Stimulated activated CD8-positive, alpha-beta memory T cell treated with anti-CD3 and anti-CD28 coated beads, Interleukin-12 subunit alpha, Interleukin-12 subunit beta, amount 100 ng/mL, for 1 hour (primary cell): ENCODE data around the gene SLC22A12.
"Not testable (repeated sequence)": the region's sequence is repeated elsewhere in the genome, so short reads cannot be mapped to it uniquely, and the experiment has no call there.

Experiments
- DNase-seq: peaks from one replicate; pipeline ENCODE4 v3.0.0-alpha.2; 2020; ENCODE audit warnings: low read depth

Gene SLC22A12

DNA sequence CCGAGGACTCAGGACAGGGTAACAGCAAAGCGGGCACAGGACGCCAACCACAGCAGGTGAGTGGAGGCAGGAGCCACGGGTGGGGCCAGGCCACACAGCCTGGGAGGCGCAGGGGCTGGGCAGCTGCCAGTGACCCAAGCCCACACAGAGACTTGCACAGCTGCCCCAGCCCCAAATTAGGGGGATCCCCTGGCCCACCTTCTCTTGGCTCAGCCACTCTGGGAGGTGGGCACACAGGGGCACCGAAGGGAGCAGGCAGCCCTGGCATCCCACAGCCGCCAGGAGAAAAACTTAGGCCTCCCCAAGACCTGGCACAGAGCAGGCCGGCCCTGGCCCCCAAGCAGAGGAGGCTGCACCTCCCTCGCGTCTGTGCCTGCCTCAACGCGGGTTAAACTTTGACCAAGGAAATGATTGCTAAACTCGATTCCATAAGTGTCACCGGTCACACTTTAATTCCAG lies at the start of gene SLC22A12:
Gene SLC22A12, plus strand, starts transcription at position 458 of the 459 bp plus-strand sequence. CDS start 337 bp downstream, outside the sequence.
- no peak for DNase-seq

DNA sequence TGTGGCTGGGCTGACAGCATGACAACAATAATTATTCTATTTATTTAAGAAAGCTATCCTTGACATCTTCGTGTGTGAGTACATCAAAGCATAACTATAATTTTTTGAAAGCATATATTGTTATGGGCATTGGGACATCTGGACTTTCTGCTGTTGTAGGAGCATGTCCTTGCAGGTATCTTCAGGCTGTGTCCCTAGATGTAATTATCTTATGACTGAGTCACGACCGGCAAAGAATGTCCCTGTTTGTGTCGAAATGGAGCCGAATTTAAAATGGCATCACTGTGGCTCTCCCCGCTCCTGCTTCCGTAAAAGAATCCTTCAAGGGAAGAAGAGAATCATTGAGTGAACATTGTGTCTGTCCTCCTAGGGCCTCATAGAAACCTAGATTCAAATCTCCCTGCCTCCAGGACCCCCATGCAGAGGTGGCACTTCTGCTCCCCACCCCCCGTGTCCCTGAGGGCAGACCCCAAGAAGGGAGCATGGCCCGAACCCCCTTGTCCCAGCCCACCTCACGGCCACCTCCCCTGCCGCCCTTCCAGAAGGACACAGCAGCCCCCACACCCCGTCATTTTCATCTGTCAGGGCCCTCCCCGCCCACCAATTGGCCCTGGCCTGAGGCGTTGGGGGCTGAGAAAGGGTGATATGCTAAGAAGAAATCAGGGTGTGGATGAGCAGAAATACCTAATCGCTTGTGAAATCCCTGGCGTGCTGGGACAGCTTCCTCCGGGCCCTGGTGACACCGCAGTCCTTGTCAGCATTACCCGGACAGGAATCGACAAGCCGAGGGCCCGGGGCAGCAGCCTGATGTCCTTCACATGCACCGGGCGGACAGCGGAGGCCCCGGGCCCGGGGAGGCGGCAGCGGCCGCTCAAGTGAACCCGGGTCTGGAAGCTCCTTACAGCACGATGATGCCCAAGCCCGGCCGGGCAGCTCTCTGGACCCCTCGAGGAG lies 48.6 kb upstream of the SLC22A12 start:
- DNase-seq, result no peak

GRCh38 chr11:64543818-64544217 lies 47.2 kb upstream of the SLC22A12 start:
- DNase-seq, result no peak

- no peak for DNase-seq
Observed at GRCh38 chr11:64544616-64545296, 46.3 kb upstream of the SLC22A12 start.

GRCh38 chr11:64545619-64546018 lies 45.4 kb upstream of the SLC22A12 start:
- DNase-seq, result no peak

DNA sequence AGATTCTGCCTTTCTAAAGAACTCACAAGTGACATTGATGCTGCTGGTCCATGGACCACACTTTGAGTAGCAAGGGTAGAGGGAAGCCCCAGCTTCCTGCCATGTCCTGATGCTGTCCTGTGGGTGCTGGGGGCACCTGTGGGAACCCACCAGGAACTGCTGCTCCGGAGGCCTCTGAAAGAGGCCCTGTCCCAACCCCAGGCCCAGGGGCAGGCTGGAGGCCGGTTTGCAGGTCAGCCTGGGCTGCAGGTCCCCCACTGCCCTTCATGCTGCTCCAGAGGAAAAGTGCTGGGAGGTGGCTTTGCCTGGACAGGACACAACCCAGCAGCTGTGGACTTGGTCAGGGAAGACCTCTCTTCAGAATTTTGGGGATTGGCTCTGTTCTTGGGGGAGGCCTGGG lies 44.8 kb upstream of the SLC22A12 start:
- DNase-seq, result no peak

DNA sequence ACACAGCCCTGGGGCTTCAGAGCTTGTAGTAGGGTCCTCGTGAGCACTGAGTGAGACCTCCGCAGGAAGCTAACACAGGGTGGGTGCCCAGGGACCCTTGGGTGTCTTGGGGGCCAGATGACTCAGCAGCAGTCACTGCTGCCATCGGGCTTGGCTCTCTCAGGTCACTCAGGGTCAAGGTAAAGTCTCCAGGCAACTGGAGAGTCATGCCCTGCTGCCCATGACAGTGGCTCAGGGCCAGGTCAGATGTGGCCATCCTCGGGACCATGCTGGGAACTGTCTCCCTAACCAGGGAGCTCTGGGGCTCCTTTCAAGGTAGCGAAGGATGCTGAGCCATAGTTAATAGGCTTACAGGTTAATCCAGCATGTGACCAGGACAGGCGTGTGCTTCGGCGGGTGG lies 44.4 kb upstream of the SLC22A12 start:
- no peak for DNase-seq

GRCh38 chr11:64549969-64550368 lies 41.1 kb upstream of the SLC22A12 start:
- no peak for DNase-seq

- DNase-seq, result peak; percentile 27
Observed at GRCh38 chr11:64553554-64554201, 37.3 kb upstream of the SLC22A12 start.

DNA sequence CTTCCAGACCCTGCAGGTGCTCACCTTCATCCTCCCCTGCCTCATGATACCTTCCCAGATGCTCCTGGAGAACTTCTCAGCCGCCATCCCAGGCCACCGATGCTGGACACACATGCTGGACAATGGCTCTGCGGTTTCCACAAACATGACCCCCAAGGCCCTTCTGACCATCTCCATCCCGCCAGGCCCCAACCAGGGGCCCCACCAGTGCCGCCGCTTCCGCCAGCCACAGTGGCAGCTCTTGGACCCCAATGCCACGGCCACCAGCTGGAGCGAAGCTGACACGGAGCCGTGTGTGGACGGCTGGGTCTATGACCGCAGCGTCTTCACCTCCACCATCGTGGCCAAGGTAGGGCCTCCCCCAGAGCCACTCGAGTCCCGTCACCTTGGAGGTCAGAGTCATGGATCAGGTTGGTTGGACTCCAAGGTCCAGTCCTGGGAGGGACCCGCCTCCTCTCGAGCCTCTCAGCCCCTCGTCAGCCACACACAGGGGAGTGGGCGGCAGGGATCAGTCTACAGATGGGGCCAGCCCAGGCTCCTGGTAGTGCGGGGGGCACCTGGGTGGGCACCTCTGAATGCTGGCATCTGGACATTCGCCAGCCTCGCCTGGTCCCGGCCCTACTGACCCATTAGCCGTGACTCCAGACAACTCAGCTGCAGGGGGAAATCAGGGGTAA lies 34.8 kb upstream of the SLC22A12 start:
- no peak for DNase-seq

DNA sequence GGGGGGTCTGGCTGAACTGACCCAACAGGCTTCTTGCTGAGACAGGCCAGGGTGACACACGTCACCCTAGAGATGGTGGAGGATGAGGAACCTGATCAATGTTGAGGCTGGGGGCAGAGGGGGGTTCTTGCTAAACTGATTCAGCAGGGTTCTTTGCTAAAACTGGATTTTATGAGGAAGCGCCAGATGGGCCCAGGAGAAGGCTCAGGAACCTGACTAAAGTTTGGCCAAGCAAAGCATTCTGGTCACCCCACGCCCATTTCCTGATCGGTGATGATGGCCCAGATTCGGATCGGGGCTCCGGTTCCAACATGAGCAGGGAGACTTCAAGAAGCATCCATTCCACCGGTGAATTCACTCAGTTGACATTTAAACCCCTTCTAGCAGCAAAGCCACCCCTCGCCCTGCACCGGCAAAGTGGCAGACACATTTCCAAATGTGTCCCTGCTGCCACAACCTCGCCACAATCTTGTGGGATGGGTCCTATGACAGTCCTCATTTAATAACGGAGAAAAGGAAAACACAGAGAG lies 34.2 kb upstream of the SLC22A12 start:
- no peak for DNase-seq

- no peak for DNase-seq
Observed at GRCh38 chr11:64558065-64558745, 32.8 kb upstream of the SLC22A12 start.

- no peak for DNase-seq
Observed at GRCh38 chr11:64558869-64559268, 32.2 kb upstream of the SLC22A12 start.

- DNase-seq, result no peak
Observed at GRCh38 chr11:64559351-64560138, 31.5 kb upstream of the SLC22A12 start.

DNA sequence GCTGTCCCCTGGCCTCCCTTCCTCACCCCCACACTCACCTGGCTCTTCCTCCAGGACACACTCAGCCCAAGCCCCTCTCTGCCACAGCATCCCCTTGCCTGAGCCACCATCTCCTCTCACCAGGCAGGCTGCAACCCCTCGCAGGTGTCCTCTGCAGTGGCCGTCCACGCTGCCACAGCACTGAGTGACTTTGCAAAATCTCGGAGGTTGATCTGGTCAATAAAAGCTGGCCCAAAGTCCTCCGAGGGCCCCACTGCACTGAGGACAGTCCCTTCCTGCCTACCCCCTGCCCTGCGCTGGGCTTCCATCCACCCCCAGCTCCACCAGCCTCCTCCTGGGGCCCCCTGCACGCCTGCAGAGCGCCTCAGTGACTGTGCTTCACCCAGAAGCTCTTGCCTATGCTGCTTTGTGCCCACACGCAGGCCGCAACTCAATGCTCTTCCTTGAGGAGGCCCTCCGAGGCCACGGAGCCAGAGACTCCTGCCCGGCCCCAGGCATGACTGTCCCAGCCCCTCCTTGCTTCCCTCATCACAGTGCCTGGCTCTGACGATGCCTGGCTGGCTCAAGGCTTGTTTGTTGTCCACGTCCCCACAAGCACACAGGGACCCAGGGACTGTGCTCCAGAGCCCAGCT lies 30.8 kb upstream of the SLC22A12 start:
- no peak for DNase-seq

- no peak for DNase-seq
Observed at GRCh38 chr11:64560941-64561340, 30.1 kb upstream of the SLC22A12 start.

DNA sequence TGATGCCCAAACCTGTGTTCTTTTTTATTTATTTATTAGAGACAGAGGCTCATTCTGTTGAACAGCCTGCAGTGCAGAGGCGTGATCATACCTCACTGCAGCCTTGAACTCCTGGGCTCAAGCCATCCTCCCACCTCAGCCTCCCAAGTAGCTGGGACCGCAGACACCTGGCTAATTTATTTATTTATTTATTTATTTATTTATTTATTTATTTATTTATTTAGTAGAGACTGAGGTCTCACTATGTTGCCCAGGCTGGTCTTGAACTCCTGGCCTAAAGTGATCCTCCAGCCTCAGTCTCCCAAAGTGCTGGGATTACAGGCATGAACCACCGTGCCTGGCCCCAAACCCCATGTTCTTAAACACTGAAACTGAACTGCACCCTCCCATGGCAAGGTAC lies 29.6 kb upstream of the SLC22A12 start:
- not testable (repeated sequence) for DNase-seq

GRCh38 chr11:64561984-64562722 lies 28.9 kb upstream of the SLC22A12 start:
- no peak for DNase-seq

- no peak for DNase-seq
Observed at GRCh38 chr11:64562723-64563351, 28.2 kb upstream of the SLC22A12 start.
